Panc1 (cell line): Measurements from ENCODE around the gene HDAC11. TPM values are rescaled to one million over a fixed set of nuclear protein-coding genes. Genes with fewer than 3 reads are reported as not detected.
A peak's percentile ranks its signal among the peaks of the same experiment; 100 is the strongest.

Experiments
- ATAC-seq: fragments of 200-7000 bp; cut with Tn5 transposase; 2 replicates; pipeline ENCODE4 v1.9.1; 2020; ENCODE audit warnings: mild to moderate bottlenecking, moderate library complexity
- BruUV-seq: library from RNA; stranded (reverse); fragments of 400-500 nt; replicated peaks from 2 replicates; lab custom pipeline; 2021; lab: Mats Ljungman, UMichigan
- CTCF ChIA-PET: fragments of 300-600 bp; sonication (Branson Sonifier 250); formaldehyde crosslinking; loops from one replicate; lab custom pipeline; 2022; ENCODE audit warnings: antibody characterized with exemption; lab: Charles Lee
- POLR2A ChIA-PET: fragments of 300-600 bp; sonication (Branson Sonifier 250); formaldehyde crosslinking; loops from one replicate; lab custom pipeline; 2022; ENCODE audit warnings: antibody characterized with exemption; lab: Charles Lee
- DNase-seq: peaks from one replicate; pipeline ENCODE4 v3.0.0-alpha.2; 2010; ENCODE audit warnings: low read depth, low spot score
- H3K27ac ChIP-seq: 2 replicates; pipeline ENCODE4 v1.5.1; 2011; ENCODE audit warnings: mild to moderate bottlenecking, low read length, inconsistent platforms
- H3K27me3 ChIP-seq: fragments of 200-500 bp; sonication (Bioruptor generic); 2 replicates; pipeline ENCODE4 v1.6.0; 2014; ENCODE audit warnings: low read length, inconsistent platforms; ENCODE audit not compliant: control insufficient read depth, insufficient read depth
- H3K36me3 ChIP-seq: fragments of 200-500 bp; sonication (Bioruptor generic); 2 replicates; pipeline ENCODE4 v1.5.1; 2014; ENCODE audit warnings: inconsistent platforms, mild to moderate bottlenecking, low read length, moderate library complexity; ENCODE audit not compliant: control insufficient read depth, insufficient read depth
- H3K4me1 ChIP-seq: 2 replicates; pipeline ENCODE4 v1.5.1; 2011; ENCODE audit warnings: inconsistent platforms, mild to moderate bottlenecking, low read length, moderate library complexity; ENCODE audit not compliant: control insufficient read depth, insufficient read depth
- H3K4me3 ChIP-seq, 2 experiments: 2 replicates each; pipeline ENCODE4 v1.5.1; 2011 to 2012; ENCODE audit warnings: low read depth in 2 of 2, low read length in 2 of 2, mild to moderate bottlenecking in 2 of 2, inconsistent platforms in 1 of 2, moderate library complexity in 1 of 2
- H3K9me3 ChIP-seq: fragments of 200-500 bp; sonication (Bioruptor generic); 2 replicates; pipeline ENCODE4 v1.5.1; 2014; ENCODE audit warnings: low read depth, mild to moderate bottlenecking, inconsistent platforms, low read length, moderate library complexity; ENCODE audit not compliant: control insufficient read depth, insufficient read depth
- POLR2AphosphoS5 ChIP-seq: IDR thresholded peaks from 2 replicates; pipeline ENCODE4 v1.6.1; 2012; ENCODE audit warnings: mild to moderate bottlenecking, low read depth, low read length, moderate library complexity
- SIN3A ChIP-seq: IDR thresholded peaks from 2 replicates; pipeline ENCODE4 v1.6.1; 2012; ENCODE audit warnings: low read depth, mild to moderate bottlenecking, low read length, moderate library complexity, borderline replicate concordance; ENCODE audit not compliant: insufficient read depth
- TCF7L2 ChIP-seq: IDR thresholded peaks from 2 replicates; pipeline ENCODE4 v1.6.1; 2011; ENCODE audit warnings: mild to moderate bottlenecking, low read depth, low read length, inconsistent platforms
- in situ Hi-C: cut with HindIII; loops from 2 replicates; pipeline ENCODE4 v1.10.0; 2016; ENCODE audit warnings: low sequenced_read_pairs, low pct_unique_long_range_greater_than_20kb
- intact Hi-C: fragments of 100-400 bp; cut with micrococcal nuclease; formaldehyde crosslinking; loops from one replicate; pipeline ENCODE4 v1.10.0; 2022; ENCODE audit not compliant: unreplicated experiment
- total RNA-seq: library from RNA; stranded (reverse); gene quantifications from one replicate; pipeline ENCODE4 v1.2.1, GENCODE V29; 2021; ENCODE audit not compliant: unreplicated experiment
- TF ChIP-seq, protein P1 (sequence below): fragments of 450-650 bp; IDR thresholded peaks from 2 replicates; pipeline ENCODE4 v1.5.1; 2017; ENCODE audit warnings: mild to moderate bottlenecking
- TF ChIP-seq, protein P2 (sequence below), 2 experiments: IDR thresholded peaks; 2 replicates each; pipeline ENCODE4 v1.6.1; 2011 to 2012; ENCODE audit warnings: low read depth in 2 of 2, control low read depth in 1 of 2, low read length in 1 of 2, mild to moderate bottlenecking in 1 of 2, moderate library complexity in 1 of 2; ENCODE audit not compliant: insufficient read depth in 1 of 2

The HDAC11 gene
- total RNA-seq, 1 experiment from 2014 or later = 10.6 TPM

DNA sequence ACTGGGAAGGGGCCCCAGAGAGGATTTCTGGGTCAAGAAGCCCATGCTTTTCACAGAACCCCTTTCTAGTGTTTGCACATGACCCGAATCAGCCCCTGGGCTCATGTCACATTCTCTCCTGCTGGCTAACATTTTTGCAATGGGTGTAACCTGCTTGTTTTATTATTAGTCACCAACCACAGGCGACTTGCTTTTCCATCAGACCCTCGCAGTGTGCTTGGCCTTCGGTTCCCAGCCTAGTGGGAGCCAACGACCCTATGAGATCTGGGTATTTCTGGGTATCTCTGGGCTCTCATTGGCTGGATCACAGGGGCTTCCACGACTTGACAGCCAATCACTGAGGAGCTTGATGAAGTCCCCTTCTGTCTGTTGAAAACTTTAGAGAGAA, 57.8 kb downstream of the HDAC11 start:
- H3K36me3 ChIP-seq = no peaks in the 10 kb centered on the region
- ChIA-PET POLR2A (no interaction called here), CTCF (no interaction called here)
- peak; percentile 85 for ATAC-seq
- in situ Hi-C loops = no loop called here
- intact Hi-C loops = no loop called here
- H3K4me3 ChIP-seq = no peak overlapping the region
- TF ChIP-seq TCF7L2 (no peak), POLR2AphosphoS5 (no peak), SIN3A (no peak)
- TF ChIP-seq, protein P1, sequence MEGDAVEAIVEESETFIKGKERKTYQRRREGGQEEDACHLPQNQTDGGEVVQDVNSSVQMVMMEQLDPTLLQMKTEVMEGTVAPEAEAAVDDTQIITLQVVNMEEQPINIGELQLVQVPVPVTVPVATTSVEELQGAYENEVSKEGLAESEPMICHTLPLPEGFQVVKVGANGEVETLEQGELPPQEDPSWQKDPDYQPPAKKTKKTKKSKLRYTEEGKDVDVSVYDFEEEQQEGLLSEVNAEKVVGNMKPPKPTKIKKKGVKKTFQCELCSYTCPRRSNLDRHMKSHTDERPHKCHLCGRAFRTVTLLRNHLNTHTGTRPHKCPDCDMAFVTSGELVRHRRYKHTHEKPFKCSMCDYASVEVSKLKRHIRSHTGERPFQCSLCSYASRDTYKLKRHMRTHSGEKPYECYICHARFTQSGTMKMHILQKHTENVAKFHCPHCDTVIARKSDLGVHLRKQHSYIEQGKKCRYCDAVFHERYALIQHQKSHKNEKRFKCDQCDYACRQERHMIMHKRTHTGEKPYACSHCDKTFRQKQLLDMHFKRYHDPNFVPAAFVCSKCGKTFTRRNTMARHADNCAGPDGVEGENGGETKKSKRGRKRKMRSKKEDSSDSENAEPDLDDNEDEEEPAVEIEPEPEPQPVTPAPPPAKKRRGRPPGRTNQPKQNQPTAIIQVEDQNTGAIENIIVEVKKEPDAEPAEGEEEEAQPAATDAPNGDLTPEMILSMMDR = no peak
- TF ChIP-seq, protein P2, sequence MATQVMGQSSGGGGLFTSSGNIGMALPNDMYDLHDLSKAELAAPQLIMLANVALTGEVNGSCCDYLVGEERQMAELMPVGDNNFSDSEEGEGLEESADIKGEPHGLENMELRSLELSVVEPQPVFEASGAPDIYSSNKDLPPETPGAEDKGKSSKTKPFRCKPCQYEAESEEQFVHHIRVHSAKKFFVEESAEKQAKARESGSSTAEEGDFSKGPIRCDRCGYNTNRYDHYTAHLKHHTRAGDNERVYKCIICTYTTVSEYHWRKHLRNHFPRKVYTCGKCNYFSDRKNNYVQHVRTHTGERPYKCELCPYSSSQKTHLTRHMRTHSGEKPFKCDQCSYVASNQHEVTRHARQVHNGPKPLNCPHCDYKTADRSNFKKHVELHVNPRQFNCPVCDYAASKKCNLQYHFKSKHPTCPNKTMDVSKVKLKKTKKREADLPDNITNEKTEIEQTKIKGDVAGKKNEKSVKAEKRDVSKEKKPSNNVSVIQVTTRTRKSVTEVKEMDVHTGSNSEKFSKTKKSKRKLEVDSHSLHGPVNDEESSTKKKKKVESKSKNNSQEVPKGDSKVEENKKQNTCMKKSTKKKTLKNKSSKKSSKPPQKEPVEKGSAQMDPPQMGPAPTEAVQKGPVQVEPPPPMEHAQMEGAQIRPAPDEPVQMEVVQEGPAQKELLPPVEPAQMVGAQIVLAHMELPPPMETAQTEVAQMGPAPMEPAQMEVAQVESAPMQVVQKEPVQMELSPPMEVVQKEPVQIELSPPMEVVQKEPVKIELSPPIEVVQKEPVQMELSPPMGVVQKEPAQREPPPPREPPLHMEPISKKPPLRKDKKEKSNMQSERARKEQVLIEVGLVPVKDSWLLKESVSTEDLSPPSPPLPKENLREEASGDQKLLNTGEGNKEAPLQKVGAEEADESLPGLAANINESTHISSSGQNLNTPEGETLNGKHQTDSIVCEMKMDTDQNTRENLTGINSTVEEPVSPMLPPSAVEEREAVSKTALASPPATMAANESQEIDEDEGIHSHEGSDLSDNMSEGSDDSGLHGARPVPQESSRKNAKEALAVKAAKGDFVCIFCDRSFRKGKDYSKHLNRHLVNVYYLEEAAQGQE (IDR thresholded peaks at IDR 0.05; ENCODE audit: insufficient read depth in 1 of 2, low read depth in 2 of 2, low read length in 1 of 2) = no peak
- H3K4me1 ChIP-seq = no peaks in the 10 kb centered on the region
- BruUV-seq = no TSS peak
- no peaks in the 10 kb centered on the region for H3K9me3 ChIP-seq
- DNase-seq = peak; percentile 18
- H3K27ac ChIP-seq = no peak overlapping the region
- H3K27me3 ChIP-seq = no peaks in the 10 kb centered on the region

DNA sequence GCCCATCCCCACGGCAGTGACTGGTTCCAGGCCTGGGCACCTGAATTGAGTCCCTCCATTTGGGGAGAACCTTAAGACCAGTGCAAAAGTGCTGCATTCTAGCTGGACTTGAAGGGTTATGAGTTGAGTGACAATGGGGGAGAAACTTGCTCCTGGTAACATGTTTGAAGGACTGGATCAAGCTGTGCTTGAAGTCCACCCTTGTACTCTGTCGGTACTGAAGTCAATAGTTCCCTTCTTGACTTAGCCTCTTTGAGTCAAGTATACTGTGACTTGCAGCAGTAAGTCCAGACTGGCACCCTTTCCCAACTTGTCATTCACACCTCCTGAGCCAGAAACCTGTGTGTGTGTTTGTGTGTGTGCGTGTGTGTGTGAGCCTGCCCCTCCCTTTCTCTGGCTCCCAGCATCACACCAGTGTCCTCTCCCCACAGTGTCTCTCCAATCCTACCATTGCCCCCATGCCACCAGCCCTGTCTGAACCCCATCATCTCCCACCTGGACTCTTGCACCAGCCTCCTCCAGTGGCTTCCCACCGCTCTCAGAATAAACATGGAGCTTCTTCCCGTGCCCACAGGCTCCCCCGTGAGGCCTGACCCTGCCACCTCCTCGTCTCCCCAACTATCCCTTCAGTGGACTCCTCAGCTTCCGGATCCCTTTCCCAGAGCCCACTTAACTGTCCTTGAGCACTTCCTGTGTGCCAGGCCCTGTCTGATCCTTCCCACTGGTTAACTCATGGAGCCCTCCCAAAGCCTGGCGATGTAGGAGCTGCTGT, 58.6 kb downstream of the HDAC11 start:
- CTCF ChIA-PET = interaction anchor here (0.6 kb wide), 1 partner anchor 62 kb away, joined by 3 read pairs; no protein-coding TSS in a partner anchor
- no peaks in the 10 kb centered on the region for H3K36me3 ChIP-seq
- DNase-seq = no peak
- ATAC-seq = no peak
- no peak for TF ChIP-seq TCF7L2
- TF ChIP-seq, protein P1 = no peak
- no peaks in the 10 kb centered on the region for H3K4me1 ChIP-seq
- H3K4me3 ChIP-seq = no peak overlapping the region
- POLR2A ChIA-PET = no interaction called here
- in situ Hi-C loops (no loop called here), intact Hi-C loops (no loop called here)
- H3K9me3 ChIP-seq = no peaks in the 10 kb centered on the region
- H3K27ac ChIP-seq = no peak overlapping the region
- BruUV-seq = no TSS peak
- no peaks in the 10 kb centered on the region for H3K27me3 ChIP-seq
